HG02884 (cell line): Measurements from ENCODE around the gene MYO10.
"Not testable (repeated sequence)": the region's sequence is repeated elsewhere in the genome, so short reads cannot be mapped to it uniquely, and the experiment has no call there.

ENCODE experiments used
- ATAC-seq: cut with Tn5 transposase; IDR thresholded peaks from one replicate; pipeline ENCODE4 v1.9.1; 2021; ENCODE audit warnings: mild to moderate bottlenecking, moderate library complexity; ENCODE audit not compliant: unreplicated experiment

MYO10 gene

GRCh38 chr5:16723821-16724220 is 212.3 kb downstream of the MYO10 start:
- no peak for ATAC-seq

- ATAC-seq = no peak
Measured at GRCh38 chr5:16722097-16722495, 214.0 kb downstream of the MYO10 start.

- ATAC-seq = no peak
Measured at GRCh38 chr5:16721151-16722096, 214.7 kb downstream of the MYO10 start.

GRCh38 chr5:16718036-16718435 is 218.1 kb downstream of the MYO10 start:
- not testable (repeated sequence) for ATAC-seq

- ATAC-seq = no peak
Measured at GRCh38 chr5:16713386-16713928, 222.6 kb downstream of the MYO10 start.

- no peak for ATAC-seq
Measured at GRCh38 chr5:16712620-16713019, 223.5 kb downstream of the MYO10 start.

- ATAC-seq = no peak
Measured at GRCh38 chr5:16712178-16712577, 223.9 kb downstream of the MYO10 start.

- no peak for ATAC-seq
Measured at GRCh38 chr5:16709691-16710433, 226.2 kb downstream of the MYO10 start.

GRCh38 chr5:16707869-16708192 is 228.3 kb downstream of the MYO10 start:
- no peak for ATAC-seq

- no peak for ATAC-seq
Measured at GRCh38 chr5:16707168-16707868, 228.8 kb downstream of the MYO10 start.

- no peak for ATAC-seq
Measured at GRCh38 chr5:16704945-16705344, 231.1 kb downstream of the MYO10 start.

GRCh38 chr5:16702964-16703363 is 233.1 kb downstream of the MYO10 start:
- ATAC-seq = no peak

GRCh38 chr5:16701134-16702099 is 234.7 kb downstream of the MYO10 start:
- no peak for ATAC-seq

- ATAC-seq = no peak
Measured at GRCh38 chr5:16700081-16700480, 236.0 kb downstream of the MYO10 start.

- no peak for ATAC-seq
Measured at GRCh38 chr5:16695779-16696178, 240.3 kb downstream of the MYO10 start.

GRCh38 chr5:16693879-16694278 is 242.2 kb downstream of the MYO10 start:
- ATAC-seq = no peak

GRCh38 chr5:16691731-16692130 is 244.4 kb downstream of the MYO10 start:
- no peak for ATAC-seq

GRCh38 chr5:16690243-16690852 is 245.7 kb downstream of the MYO10 start:
- peak; percentile 89 for ATAC-seq

- no peak for ATAC-seq
Measured at GRCh38 chr5:16687898-16688297, 248.2 kb downstream of the MYO10 start.

GRCh38 chr5:16685069-16685468 is 251.0 kb downstream of the MYO10 start:
- ATAC-seq = no peak
